ENCODE results near the gene DENND2C. TPM values are rescaled to one million over a fixed set of nuclear protein-coding genes. Genes with fewer than 3 reads are reported as not detected.

Gene DENND2C
- total and polyA plus RNA-seq, 2 of the 13 experiments (the other 11 are each of a cell fraction or from before 2014, with no cell fraction given) = 0.08 to 0.33 TPM

DNA sequence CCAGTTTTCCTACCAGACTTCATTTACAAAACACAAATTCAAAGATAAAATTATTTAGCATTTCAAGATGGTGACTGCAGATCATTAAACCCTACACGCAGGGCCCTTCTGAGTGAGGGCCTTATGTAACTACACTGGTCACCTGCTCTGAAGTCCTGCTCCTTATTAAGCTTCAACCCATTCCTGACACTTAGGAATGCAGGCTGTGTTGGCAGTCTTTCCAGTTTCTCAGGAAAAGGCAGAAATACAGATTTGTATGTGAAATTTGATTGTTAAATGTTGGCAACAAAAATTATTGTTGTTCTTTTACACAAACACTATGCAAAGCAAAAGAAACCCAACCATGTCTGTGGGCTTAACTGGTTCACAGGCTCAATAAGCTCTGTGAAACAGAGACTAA, 62.6 kb downstream of the DENND2C start:
- H3K27ac ChIP-seq (ENCODE audit: extremely low read length, insufficient read depth, low read length) = no peak overlapping the region
- POLR2A ChIA-PET = no interaction called here
- 81% methylated on average over 1 of the region's 1 CpG for WGBS (ENCODE audit: low lambda C conversion rate)

DNA sequence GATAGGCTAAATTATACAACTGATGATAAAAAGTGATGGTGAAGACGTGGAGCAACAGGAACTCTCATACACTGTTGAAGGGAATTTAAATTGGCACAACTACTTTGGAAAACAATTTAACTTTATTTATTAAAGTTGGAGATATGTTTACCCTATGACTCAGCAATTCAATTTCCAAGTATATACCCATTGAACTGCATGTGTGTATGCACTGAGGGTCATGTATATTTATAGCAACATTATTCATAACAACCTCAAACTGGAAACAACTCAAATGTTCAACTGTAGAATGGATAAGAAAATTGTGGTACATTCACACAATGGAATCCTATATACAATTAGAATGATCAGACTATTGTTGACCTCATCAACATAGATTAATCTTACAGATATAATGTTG, 71.9 kb downstream of the DENND2C start:
- in situ Hi-C loops (cut with HindIII; ENCODE audit: extremely low pct_ligation_motif_present, low pct_unique_long_range_greater_than_20kb) = no loop called here
- H3K79me2 ChIP-seq (ENCODE audit: insufficient read depth, low read length) = no peaks in the 10 kb centered on the region
- TF ChIP-seq EEA1 (CRISPR knock-in tag; IDR thresholded peaks at IDR 0.05; ENCODE audit: borderline replicate concordance) (no peak), NFE2L2 (IDR thresholded peaks at IDR 0.05; ENCODE audit: low read length) (peak; percentile 42; the same call in 1 of the 2 replicates)
- ATAC-seq (no peak), DNase-seq (ENCODE audit: low spot score) (no peak), FAIRE-seq (no peak)
- H3K4me1 ChIP-seq (ENCODE audit: insufficient read depth, low read length) = no peaks in the 10 kb centered on the region
- H3K9me3 ChIP-seq (ENCODE audit: low read length) = no peaks in the 10 kb centered on the region
- no peak overlapping the region for H3K4me2 ChIP-seq (ENCODE audit: low read depth, low read length)
- ChIA-PET CTCF (ENCODE audit: low intra/inter-chr PET ratio, low total read pairs) (no interaction called here), POLR2A (no interaction called here)
- no peak overlapping the region for H2AFZ ChIP-seq (ENCODE audit: low read length)
- no peak overlapping the region for H3K27ac ChIP-seq (ENCODE audit: extremely low read length, insufficient read depth, low read length)
- H3K9ac ChIP-seq (ENCODE audit: insufficient read depth, low read depth, low read length) = no peak overlapping the region
- H3K36me3 ChIP-seq (replicated peaks in 1 of 2; ENCODE audit: control insufficient read depth in 1 of 2, insufficient read depth in 2 of 2, low read length in 2 of 2) = no peaks in the 10 kb centered on the region
- BruUV-seq (replicated peaks) = no TSS peak
- H3K4me3 ChIP-seq (replicated peaks in 1 of 3; ENCODE audit: insufficient read depth in 1 of 3, low read depth in 2 of 3, low read length in 3 of 3) = no peak overlapping the region
- intact Hi-C loops (cut with micrococcal nuclease; ENCODE audit: unreplicated experiment) = no loop called here
- H4K20me1 ChIP-seq (ENCODE audit: insufficient read depth, low read length) = no peaks in the 10 kb centered on the region
- no peaks in the 10 kb centered on the region for H3K27me3 ChIP-seq (ENCODE audit: control insufficient read depth in 1 of 2, insufficient read depth in 2 of 2, low read length in 2 of 2)
- 73% methylated on average over 1 of the region's 1 CpG for WGBS (ENCODE audit: low lambda C conversion rate)

More for the DNA sequence above, 62.6 kb downstream of the DENND2C start:
- H3K4me1 ChIP-seq (ENCODE audit: insufficient read depth, low read length) = no peaks in the 10 kb centered on the region
- FAIRE-seq (no peak), ATAC-seq (no peak), DNase-seq (ENCODE audit: low spot score) (no peak)
- H3K9me3 ChIP-seq (ENCODE audit: low read length) = no peaks in the 10 kb centered on the region
- CTCF ChIA-PET (ENCODE audit: low intra/inter-chr PET ratio, low total read pairs) = no interaction called here
- H3K9ac ChIP-seq (ENCODE audit: insufficient read depth, low read depth, low read length) = no peak overlapping the region
- H4K20me1 ChIP-seq (ENCODE audit: insufficient read depth, low read length) = no peaks in the 10 kb centered on the region
- in situ Hi-C loops (cut with HindIII; ENCODE audit: extremely low pct_ligation_motif_present, low pct_unique_long_range_greater_than_20kb) = no loop called here
- H3K36me3 ChIP-seq (replicated peaks in 1 of 2; ENCODE audit: control insufficient read depth in 1 of 2, insufficient read depth in 2 of 2, low read length in 2 of 2) = no peaks in the 10 kb centered on the region
- no peak overlapping the region for H3K4me3 ChIP-seq (replicated peaks in 1 of 3; ENCODE audit: insufficient read depth in 1 of 3, low read depth in 2 of 3, low read length in 3 of 3)
- no peak overlapping the region for H3K4me2 ChIP-seq (ENCODE audit: low read depth, low read length)
- no peaks in the 10 kb centered on the region for H3K79me2 ChIP-seq (ENCODE audit: insufficient read depth, low read length)
- no peak for TF ChIP-seq NR2F6 (IDR thresholded peaks at IDR 0.05)
- TF ChIP-seq NR2F6 (CRISPR knock-in tag; IDR thresholded peaks at IDR 0.05) = no peak
- no peak for TF ChIP-seq ZFP36L1 (CRISPR knock-in tag; IDR thresholded peaks at IDR 0.05)
- no peak for TF ChIP-seq AGO2 (optimal IDR thresholded peaks at IDR 0.05; ENCODE audit: low read depth, low read length)
- TF ChIP-seq ATF7 (IDR thresholded peaks at IDR 0.05) = no peak
- TF ChIP-seq ATF7 (CRISPR knock-in tag; IDR thresholded peaks at IDR 0.05) = no peak
- no peak for TF ChIP-seq CHD4 (IDR thresholded peaks at IDR 0.05; ENCODE audit: borderline replicate concordance, low read length)
- TF ChIP-seq, protein P1, sequence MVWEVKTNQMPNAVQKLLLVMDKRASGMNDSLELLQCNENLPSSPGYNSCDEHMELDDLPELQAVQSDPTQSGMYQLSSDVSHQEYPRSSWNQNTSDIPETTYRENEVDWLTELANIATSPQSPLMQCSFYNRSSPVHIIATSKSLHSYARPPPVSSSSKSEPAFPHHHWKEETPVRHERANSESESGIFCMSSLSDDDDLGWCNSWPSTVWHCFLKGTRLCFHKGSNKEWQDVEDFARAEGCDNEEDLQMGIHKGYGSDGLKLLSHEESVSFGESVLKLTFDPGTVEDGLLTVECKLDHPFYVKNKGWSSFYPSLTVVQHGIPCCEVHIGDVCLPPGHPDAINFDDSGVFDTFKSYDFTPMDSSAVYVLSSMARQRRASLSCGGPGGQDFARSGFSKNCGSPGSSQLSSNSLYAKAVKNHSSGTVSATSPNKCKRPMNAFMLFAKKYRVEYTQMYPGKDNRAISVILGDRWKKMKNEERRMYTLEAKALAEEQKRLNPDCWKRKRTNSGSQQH (CRISPR knock-in tag; IDR thresholded peaks at IDR 0.05; ENCODE audit: low read depth) = no peak
- no peak overlapping the region for H2AFZ ChIP-seq (ENCODE audit: low read length)
- H3K27me3 ChIP-seq (ENCODE audit: control insufficient read depth in 1 of 2, insufficient read depth in 2 of 2, low read length in 2 of 2) = no peaks in the 10 kb centered on the region
- BruUV-seq (replicated peaks) = no TSS peak
- intact Hi-C loops (cut with micrococcal nuclease; ENCODE audit: unreplicated experiment) = no loop called here
